Brain microvascular endothelial cell (primary cell): Measurements from ENCODE around the gene CACNG5.

Experiments used
- DNase-seq: peaks from one replicate; pipeline ENCODE4 v3.0.0-alpha.2; 2020
- H3K27ac ChIP-seq: fragments of 250-450 bp; sonication (Bioruptor Pico); 2 replicates; pipeline ENCODE4 v1.5.1; 2020; ENCODE audit warnings: mild to moderate bottlenecking, moderate library complexity
- H3K27me3 ChIP-seq: fragments of 250-450 bp; sonication (Bioruptor Pico); replicated peaks from 2 replicates; pipeline ENCODE4 v1.5.1; 2020; ENCODE audit warnings: mild to moderate bottlenecking
- H3K36me3 ChIP-seq: fragments of 250-450 bp; sonication (Bioruptor Pico); replicated peaks from 2 replicates; pipeline ENCODE4 v1.5.1; 2020; ENCODE audit warnings: mild to moderate bottlenecking
- H3K4me3 ChIP-seq: 2 replicates; pipeline ENCODE4 v1.5.1; 2011; ENCODE audit warnings: low read depth, mild to moderate bottlenecking, control low read depth, low read length, moderate library complexity
- in situ Hi-C: cut with HindIII; loops from 2 replicates; pipeline ENCODE4 v1.10.0; 2017; ENCODE audit warnings: low sequenced_read_pairs, low pct_ligation_motif_present
- TF ChIP-seq, protein P1 (sequence below): IDR thresholded peaks from 2 replicates; pipeline ENCODE4 v1.5.1; 2011; ENCODE audit warnings: low read depth, mild to moderate bottlenecking, moderate library complexity, low read length, control low read depth, inconsistent platforms; ENCODE audit errors: missing control alignments

The CACNG5 gene

DNA sequence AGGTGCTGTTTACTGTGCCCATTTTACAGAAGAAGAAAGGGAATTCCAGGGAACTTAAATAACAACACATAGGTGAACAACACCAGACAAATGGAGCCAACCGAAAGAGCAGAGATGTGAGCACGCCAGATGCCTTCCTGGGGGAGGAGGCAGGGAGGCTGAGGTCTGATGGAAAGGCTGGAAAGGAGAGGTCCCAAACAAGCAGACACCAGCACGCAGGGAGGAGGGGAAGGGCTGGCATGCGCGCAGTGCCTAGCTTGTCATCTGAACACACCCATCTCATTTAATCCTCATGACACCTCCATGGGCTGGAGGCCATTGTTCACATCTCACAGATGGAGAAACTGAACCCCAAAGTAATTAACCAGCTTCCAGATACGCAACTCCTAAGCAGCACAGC is 20.9 kb upstream of the CACNG5 start:
- Histone ChIP-seq H3K27me3 (no peaks in the 10 kb centered on the region), H3K27ac (no peak overlapping the region), H3K4me3 (no peak overlapping the region), H3K36me3 (no peaks in the 10 kb centered on the region)
- DNase-seq, result no peak
- TF ChIP-seq, protein P1, sequence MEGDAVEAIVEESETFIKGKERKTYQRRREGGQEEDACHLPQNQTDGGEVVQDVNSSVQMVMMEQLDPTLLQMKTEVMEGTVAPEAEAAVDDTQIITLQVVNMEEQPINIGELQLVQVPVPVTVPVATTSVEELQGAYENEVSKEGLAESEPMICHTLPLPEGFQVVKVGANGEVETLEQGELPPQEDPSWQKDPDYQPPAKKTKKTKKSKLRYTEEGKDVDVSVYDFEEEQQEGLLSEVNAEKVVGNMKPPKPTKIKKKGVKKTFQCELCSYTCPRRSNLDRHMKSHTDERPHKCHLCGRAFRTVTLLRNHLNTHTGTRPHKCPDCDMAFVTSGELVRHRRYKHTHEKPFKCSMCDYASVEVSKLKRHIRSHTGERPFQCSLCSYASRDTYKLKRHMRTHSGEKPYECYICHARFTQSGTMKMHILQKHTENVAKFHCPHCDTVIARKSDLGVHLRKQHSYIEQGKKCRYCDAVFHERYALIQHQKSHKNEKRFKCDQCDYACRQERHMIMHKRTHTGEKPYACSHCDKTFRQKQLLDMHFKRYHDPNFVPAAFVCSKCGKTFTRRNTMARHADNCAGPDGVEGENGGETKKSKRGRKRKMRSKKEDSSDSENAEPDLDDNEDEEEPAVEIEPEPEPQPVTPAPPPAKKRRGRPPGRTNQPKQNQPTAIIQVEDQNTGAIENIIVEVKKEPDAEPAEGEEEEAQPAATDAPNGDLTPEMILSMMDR, result no peak
- in situ Hi-C loops, result no loop called here

DNA sequence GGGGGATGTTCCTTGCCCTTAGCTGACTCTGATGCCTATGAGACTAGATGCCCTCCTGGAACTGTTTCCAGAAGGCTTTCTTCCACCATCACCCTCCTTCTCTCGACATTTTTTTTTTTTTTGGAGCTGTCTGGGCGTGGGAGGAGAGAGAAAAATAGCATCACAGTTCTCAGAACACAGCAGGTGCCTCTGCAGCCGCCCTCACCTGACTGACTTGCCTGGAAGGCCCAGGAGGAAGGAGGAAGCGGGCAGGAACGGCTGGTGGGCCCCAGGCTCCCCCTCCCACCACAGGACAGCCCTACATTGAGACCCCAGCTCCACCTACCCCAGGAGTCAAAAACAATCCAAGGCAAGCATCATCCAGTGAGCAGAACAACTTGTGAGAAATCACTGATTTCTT is 20.3 kb upstream of the CACNG5 start:
- in situ Hi-C loops, result no loop called here
- no peak for DNase-seq
- Histone ChIP-seq H3K27ac (no peak overlapping the region), H3K4me3 (no peak overlapping the region), H3K27me3 (no peaks in the 10 kb centered on the region), H3K36me3 (no peaks in the 10 kb centered on the region)
- TF ChIP-seq, protein P1, result no peak

DNA sequence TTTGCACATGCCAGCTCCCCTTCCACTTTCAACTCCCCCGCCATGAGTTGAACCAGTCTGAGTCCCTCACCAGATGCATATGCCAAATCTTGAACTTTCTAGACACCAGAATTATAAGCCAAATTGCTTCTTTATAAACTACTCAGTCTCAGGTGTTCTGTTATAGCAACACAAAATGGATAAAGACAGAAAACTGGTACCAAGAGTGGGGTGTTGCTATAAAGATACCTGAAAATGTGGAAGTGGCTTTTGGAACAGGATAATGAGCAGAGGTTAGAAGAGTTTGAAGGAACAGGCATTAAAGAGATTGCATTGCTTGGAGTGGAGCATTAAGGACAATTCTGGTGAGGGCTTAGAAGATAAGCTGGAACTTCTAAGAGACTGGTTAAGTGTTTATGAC is 17.2 kb upstream of the CACNG5 start:
- TF ChIP-seq, protein P1, result no peak
- DNase-seq, result no peak
- H3K36me3 ChIP-seq, result no peaks in the 10 kb centered on the region
- in situ Hi-C loops, result no loop called here
- H3K4me3 ChIP-seq, result no peak overlapping the region
- H3K27ac ChIP-seq, result no peak overlapping the region
- H3K27me3 ChIP-seq, result no peaks in the 10 kb centered on the region

DNA sequence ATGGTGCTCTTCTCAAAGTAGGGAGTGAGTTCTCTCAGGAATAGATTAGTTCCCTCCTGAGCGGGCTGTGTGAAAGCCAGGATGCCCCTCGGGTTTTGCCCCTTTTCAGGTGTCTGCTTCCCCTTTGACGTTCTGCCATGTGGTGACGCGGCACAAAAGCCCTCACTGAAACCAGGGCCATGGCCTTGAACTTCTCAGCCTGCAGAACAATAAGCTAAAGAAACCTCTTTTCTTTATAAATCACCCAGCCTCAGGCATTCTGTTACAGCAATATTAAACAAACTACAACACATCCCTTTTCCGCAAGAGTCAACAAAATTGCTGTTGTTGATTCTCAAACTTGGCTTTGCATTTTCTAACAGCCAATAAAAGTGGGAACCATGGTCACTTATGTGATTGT is 15.5 kb upstream of the CACNG5 start:
- in situ Hi-C loops, result no loop called here
- Histone ChIP-seq H3K4me3 (no peak overlapping the region), H3K27me3 (no peaks in the 10 kb centered on the region), H3K27ac (no peak overlapping the region), H3K36me3 (no peaks in the 10 kb centered on the region)
- TF ChIP-seq, protein P1, result no peak
- DNase-seq, result no peak

DNA sequence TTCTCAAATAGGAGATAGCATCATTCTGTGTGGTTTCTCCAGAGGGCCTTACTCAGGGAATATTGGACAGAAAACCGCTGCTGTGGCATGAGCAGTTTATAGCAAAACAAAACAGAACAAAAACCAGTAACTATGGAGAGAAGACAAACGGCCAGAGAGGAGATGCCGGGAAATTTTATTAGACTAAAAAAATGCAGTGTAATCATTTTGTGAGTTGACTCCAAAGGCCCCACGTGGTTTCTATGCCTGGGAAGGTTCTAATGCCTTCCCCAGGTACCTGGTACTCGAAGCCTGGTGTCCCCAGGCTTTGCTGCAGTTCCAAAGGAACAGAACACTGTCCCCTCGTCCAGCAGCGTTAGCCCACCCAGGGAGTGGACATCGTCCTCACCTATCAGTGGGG is 12.9 kb upstream of the CACNG5 start:
- no peaks in the 10 kb centered on the region for H3K36me3 ChIP-seq
- H3K4me3 ChIP-seq, result no peak overlapping the region
- TF ChIP-seq, protein P1, result no peak
- no peak for DNase-seq
- H3K27me3 ChIP-seq, result no peaks in the 10 kb centered on the region
- H3K27ac ChIP-seq, result no peak overlapping the region
- in situ Hi-C loops, result no loop called here

DNA sequence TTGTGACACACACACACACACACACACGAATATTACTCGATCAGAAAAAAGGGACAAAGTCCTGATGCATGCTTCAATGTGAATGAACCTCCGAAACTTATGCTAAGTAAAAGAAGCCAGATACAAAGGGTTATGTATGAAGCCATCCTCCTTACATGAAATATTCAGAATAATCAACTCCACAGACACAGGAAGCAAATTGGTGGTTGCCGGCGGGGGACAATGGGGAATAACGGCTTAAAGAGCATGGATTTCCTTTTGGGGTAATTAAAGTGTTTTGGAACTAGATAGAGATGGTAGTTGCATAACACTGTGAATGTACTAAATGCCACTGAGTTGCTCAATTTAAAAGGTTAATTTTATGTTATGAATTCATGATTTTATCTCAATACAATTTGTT is 8.1 kb upstream of the CACNG5 start:
- no peak for DNase-seq
- TF ChIP-seq, protein P1, result no peak
- no peak overlapping the region for H3K27ac ChIP-seq
- in situ Hi-C loops, result no loop called here
- peaks cover 2% of the 10 kb centered on the region for H3K27me3 ChIP-seq
- no peaks in the 10 kb centered on the region for H3K36me3 ChIP-seq
- H3K4me3 ChIP-seq, result no peak overlapping the region
